ENCODE measurements around the gene TNKS2.

- TF ChIP-seq RXRA (IDR thresholded peaks at IDR 0.05; ENCODE audit: borderline replicate concordance, low read depth): no peak
- TF ChIP-seq CTCF (IDR thresholded peaks at IDR 0.05): no peak
- peak; percentile 65 for TF ChIP-seq MAX (IDR thresholded peaks at IDR 0.05; ENCODE audit: low read depth)
- TF ChIP-seq FOXJ3 (CRISPR knock-in tag; IDR thresholded peaks at IDR 0.05): no peak
- no peak for TF ChIP-seq GABPA (IDR thresholded peaks at IDR 0.05; ENCODE audit: low read depth)
- TF ChIP-seq NFIC (IDR thresholded peaks at IDR 0.05; ENCODE audit: borderline replicate concordance): no peak
- TF ChIP-seq POLR2AphosphoS5 (IDR thresholded peaks at IDR 0.05; ENCODE audit: low read depth, low read length): no peak
- peak; percentile 49; the same call in 1 of the 2 replicates for TF ChIP-seq USF1 (IDR thresholded peaks at IDR 0.05; ENCODE audit: borderline replicate concordance, low read depth)
- TF ChIP-seq REST (IDR thresholded peaks at IDR 0.05; ENCODE audit: low read depth, low read length): no peak
- TF ChIP-seq SMC3 (IDR thresholded peaks at IDR 0.05; ENCODE audit: low read depth, low read length): no peak
- 0 out of 2 replicates have a peak, but pooled peaks have one; percentile 9 for TF ChIP-seq GATA2 (CRISPR knock-in tag; IDR thresholded peaks at IDR 0.05)
- TF ChIP-seq EZH2phosphoT487 (IDR thresholded peaks at IDR 0.05; ENCODE audit: borderline replicate concordance, low read depth): no peak
- no peak for TF ChIP-seq MEF2A (IDR thresholded peaks at IDR 0.05; ENCODE audit: borderline replicate concordance, low read depth)
- TF ChIP-seq EP300 (IDR thresholded peaks at IDR 0.05; ENCODE audit: borderline replicate concordance in 1 of 2, low read depth in 1 of 2, low read length in 1 of 2): no peak
Measured at GRCh38 chr10:91887272-91888076, 89.2 kb downstream of the TNKS2 start.
